MM.1S (cell line): ENCODE measurements around the gene CALHM3.

Source experiments
- EZH2 ChIP-seq: fragments of 300-600 bp; sonication (generic); optimal IDR thresholded peaks from 2 replicates; pipeline ENCODE3; 2017; ENCODE audit warnings: low read depth, mild to moderate bottlenecking, antibody characterized with exemption, low read length, mixed read lengths
- EZH2phosphoT487 ChIP-seq: fragments of 300-600 bp; sonication (generic); IDR thresholded peaks from 2 replicates; pipeline ENCODE4 v1.6.1; 2018; ENCODE audit warnings: antibody characterized with exemption, low read length
- TF ChIP-seq, protein P1 (sequence below): fragments of 300-600 bp; sonication (generic); IDR thresholded peaks from 2 replicates; pipeline ENCODE4 v1.5.1; 2016; ENCODE audit warnings: antibody characterized with exemption, low read length, mixed read lengths

DNA sequence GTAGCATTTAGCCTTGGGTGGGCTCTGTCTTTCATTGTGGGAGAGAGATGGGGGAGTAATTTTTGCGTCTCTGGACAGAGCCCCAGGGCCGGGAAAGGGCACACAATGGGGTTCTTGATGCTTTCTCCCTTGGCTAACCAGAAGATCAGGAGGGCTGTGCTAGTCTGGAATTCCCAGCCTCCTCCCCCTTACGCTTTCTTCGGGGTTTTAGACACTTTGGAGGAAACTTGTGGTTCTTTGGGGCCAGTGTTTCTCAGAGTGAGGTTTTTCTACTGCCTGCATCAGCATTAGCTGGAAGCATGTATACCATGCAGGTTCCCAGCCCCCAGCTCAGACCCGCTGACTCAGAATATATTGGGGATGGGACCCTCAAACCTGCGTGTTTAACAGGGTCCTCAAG, 21.4 kb upstream of the CALHM3 start:
- TF ChIP-seq, protein P1, sequence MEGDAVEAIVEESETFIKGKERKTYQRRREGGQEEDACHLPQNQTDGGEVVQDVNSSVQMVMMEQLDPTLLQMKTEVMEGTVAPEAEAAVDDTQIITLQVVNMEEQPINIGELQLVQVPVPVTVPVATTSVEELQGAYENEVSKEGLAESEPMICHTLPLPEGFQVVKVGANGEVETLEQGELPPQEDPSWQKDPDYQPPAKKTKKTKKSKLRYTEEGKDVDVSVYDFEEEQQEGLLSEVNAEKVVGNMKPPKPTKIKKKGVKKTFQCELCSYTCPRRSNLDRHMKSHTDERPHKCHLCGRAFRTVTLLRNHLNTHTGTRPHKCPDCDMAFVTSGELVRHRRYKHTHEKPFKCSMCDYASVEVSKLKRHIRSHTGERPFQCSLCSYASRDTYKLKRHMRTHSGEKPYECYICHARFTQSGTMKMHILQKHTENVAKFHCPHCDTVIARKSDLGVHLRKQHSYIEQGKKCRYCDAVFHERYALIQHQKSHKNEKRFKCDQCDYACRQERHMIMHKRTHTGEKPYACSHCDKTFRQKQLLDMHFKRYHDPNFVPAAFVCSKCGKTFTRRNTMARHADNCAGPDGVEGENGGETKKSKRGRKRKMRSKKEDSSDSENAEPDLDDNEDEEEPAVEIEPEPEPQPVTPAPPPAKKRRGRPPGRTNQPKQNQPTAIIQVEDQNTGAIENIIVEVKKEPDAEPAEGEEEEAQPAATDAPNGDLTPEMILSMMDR: no peak
- no peak for TF ChIP-seq EZH2
- TF ChIP-seq EZH2phosphoT487: no peak
